Small intestine (tissue), 7 donors: ENCODE results near the gene NT5DC4. TPM values are rescaled to one million over a fixed set of nuclear protein-coding genes. Genes with fewer than 3 reads are reported as not detected.
A peak's percentile ranks its signal among the peaks of the same experiment; 100 is the strongest.

Experiments
- DNase-seq, 2 donors: peaks; one replicate each; pipeline versions ENCODE4 v3.0.0 to v3.0.0-alpha.2; 2013
- FAIRE-seq: peaks from 2 replicates; lab custom pipeline; 2012; peaks lifted over from hg19 to GRCh38; lab: Jason Lieb, UNC
- H3K27ac ChIP-seq, 3 donors: one replicate each; pipeline ENCODE4 v1.5.1; 2013; ENCODE audit warnings: low read length in 2 of 3, mild to moderate bottlenecking in 2 of 3, control low read depth in 1 of 3, inconsistent platforms in 1 of 3, low read depth in 1 of 3, moderate library complexity in 1 of 3
- H3K27me3 ChIP-seq, 3 donors: one replicate each; pipeline ENCODE4 v1.6.1; 2013; ENCODE audit warnings: low read length in 3 of 3, inconsistent platforms in 1 of 3; ENCODE audit not compliant: control insufficient read depth in 3 of 3, insufficient read depth in 3 of 3
- H3K36me3 ChIP-seq, 3 donors: one replicate each; pipeline ENCODE4 v1.6.1; 2013; ENCODE audit warnings: low read length in 3 of 3, inconsistent platforms in 1 of 3, low read depth in 1 of 3, mild to moderate bottlenecking in 1 of 3, moderate library complexity in 1 of 3; ENCODE audit not compliant: control insufficient read depth in 3 of 3, insufficient read depth in 2 of 3
- H3K4me1 ChIP-seq, 3 donors: one replicate each; pipeline ENCODE4 v1.6.1; 2013; ENCODE audit warnings: low read length in 2 of 3, inconsistent platforms in 1 of 3, low read depth in 1 of 3, mild to moderate bottlenecking in 1 of 3, moderate library complexity in 1 of 3; ENCODE audit not compliant: control insufficient read depth in 3 of 3, insufficient read depth in 2 of 3
- H3K4me3 ChIP-seq, 3 donors: one replicate each; pipeline ENCODE4 v1.5.1; 2013; ENCODE audit warnings: low read length in 3 of 3, control low read depth in 1 of 3, inconsistent platforms in 1 of 3, low read depth in 1 of 3, mild to moderate bottlenecking in 1 of 3, moderate library complexity in 1 of 3
- H3K9me3 ChIP-seq, 2 donors: one replicate each; pipeline ENCODE4 v1.6.1; 2013; ENCODE audit warnings: low read depth in 1 of 2, low read length in 1 of 2; ENCODE audit not compliant: control insufficient read depth in 2 of 2, insufficient read depth in 1 of 2
- WGBS, 3 donors: extraction: QIAGEN DNeasy Blood & Tissue Kit; methylation state at CpG; one replicate each; pipeline ENCODE4 v1.1.7; 2013; 5-methylcytosine and 5-hydroxymethylcytosine counted together
- polyA plus RNA-seq, 4 donors: library from polyadenylated mRNA; stranded (reverse) in 3 of 4; unstranded in 1 of 4; fragments of 200-250 nt in 3 of 4; fragments of 120-200 nt in 1 of 4; gene quantifications; one replicate each; pipeline versions ENCODE4 v1.2.1 to v1.2.3, GENCODE V29; 2013
- donor health status: healthy with polysubstance abuse.
- donor health status: control.
- donor health status: control.
- donor health status: Bipolar disorder and iron deficiency.
- donor health status: healthy.

NT5DC4 gene
- polyA plus RNA-seq, 4 donors, result 0.04 to 0.86 TPM; not detected in 2

DNA sequence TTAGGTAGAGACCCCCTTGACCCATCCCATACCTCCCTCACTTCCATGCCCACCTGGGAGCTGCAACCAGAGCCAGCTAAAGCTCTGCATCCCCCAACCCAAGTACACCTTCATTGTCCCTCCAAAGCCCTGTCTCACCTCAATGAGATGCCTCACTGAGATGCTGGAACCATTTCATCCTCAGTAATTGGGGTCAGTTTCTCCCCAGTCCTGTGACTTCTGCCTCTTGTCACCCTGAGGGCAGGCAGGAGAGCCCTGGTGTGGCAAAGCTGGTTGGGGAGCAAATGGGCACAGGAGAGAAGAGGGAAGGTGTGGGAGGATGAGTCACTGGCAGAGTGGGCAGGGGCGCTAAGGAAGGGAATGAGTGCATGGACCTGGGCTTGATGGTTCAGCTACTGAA lies 27.9 kb upstream of the NT5DC4 start:
- no peak for DNase-seq
- Histone ChIP-seq H3K4me1 (peaks cover 0 to 11% (median 5%) of the 10 kb centered on the region in 3 donors), H3K9me3 (no peaks in the 10 kb centered on the region), H3K4me3 (no peak overlapping the region), H3K27ac (peak overlapping the region; percentile 1 to 85 (median 48)), H3K36me3 (no peaks in the 10 kb centered on the region), H3K27me3 (no peaks in the 10 kb centered on the region)
- 56 to 83% (median 67%) methylated on average over 1 of the region's 1 CpG for WGBS, 3 donors
- FAIRE-seq, result no peak

DNA sequence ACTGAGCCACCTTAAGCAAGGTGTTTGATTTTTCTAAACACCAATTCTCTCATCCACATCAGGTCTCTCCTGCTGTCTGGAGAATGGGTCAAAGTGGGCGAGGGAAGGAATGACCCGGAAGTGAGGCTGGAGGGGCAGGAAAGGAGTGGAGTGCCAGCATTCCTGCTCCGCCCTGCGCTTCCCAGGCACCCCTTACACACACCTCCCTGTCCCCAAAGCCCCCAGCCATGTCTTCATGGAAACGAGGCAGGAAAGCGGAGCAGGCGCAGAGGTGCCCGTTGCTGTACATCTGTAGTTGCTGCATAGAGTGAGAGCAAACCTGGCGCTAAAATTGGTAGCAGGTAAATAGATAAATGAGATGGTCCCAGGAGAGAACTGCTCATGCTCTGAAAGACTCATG lies 27.2 kb upstream of the NT5DC4 start:
- Histone ChIP-seq H3K36me3 (no peaks in the 10 kb centered on the region), H3K4me3 (no peak overlapping the region), H3K4me1 (peaks cover 0 to 11% (median 5%) of the 10 kb centered on the region in 3 donors), H3K27me3 (no peaks in the 10 kb centered on the region), H3K27ac (no peak overlapping the region), H3K9me3 (no peaks in the 10 kb centered on the region)
- FAIRE-seq, result no peak
- DNase-seq, result no peak
- WGBS, 3 donors, result 87 to 90% (median 90%) methylated on average over 9 of the region's 9 CpGs

DNA sequence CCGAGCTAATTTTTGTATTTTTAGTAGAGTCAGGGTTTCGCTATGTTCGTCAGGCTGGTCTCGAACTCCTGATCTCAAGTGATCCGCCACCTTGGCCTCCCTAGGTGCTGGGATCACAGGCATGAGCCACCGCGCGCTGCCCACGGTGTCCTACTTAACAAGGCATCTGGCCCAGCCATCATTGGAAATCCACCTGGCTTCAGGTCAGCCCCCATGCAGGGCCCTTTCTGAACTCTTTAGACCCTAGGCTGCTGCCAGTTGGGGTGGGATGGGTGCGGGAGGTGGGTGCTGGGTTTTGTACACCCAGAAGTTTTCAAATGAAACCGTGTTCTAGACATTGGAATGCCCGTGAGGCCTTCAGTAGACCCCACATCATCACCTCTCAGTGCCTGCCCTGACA lies 26.6 kb upstream of the NT5DC4 start:
- WGBS, 3 donors, result 96 to 97% (median 97%) methylated on average over 11 to 12 of the region's 12 CpGs
- H3K27me3 ChIP-seq, result no peaks in the 10 kb centered on the region
- no peaks in the 10 kb centered on the region for H3K36me3 ChIP-seq
- peaks cover 0 to 11% (median 5%) of the 10 kb centered on the region in 3 donors for H3K4me1 ChIP-seq
- no peaks in the 10 kb centered on the region for H3K9me3 ChIP-seq
- DNase-seq, result no peak
- H3K27ac ChIP-seq, result no peak overlapping the region
- no peak overlapping the region for H3K4me3 ChIP-seq
- FAIRE-seq, result no peak

DNA sequence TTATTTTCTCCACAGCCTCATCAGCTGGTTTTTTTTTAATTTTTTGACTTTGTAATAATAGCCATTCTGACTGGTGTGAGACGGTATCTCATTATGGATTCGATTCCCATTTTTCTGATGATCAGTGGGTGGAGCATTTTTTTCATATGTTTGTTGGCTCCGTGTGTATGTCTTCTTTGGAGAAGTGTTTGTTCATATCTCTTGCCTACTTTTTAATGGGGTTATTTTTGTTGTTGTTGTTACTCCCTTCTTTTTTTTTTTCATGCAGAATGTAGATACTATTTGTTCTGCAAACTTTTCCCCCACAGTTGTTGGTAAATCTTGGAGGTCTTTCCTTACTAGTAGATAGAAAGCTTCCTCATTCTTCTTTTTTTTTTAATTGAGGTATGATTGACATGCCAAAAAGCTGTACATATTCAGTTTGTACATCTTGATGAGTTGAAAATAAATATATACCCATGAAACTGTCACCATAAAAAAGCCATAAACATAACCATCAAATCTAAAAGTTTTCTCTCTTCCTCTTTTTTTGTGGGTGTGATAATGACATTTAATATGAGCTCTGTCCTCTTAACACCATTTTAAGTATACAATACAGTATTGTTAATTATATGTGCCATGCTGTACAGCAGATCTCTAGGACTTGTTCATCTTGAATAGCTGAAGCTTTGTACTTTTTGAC lies 21.8 kb upstream of the NT5DC4 start:
- Histone ChIP-seq H3K36me3 (no peaks in the 10 kb centered on the region), H3K4me1 (no peaks in the 10 kb centered on the region), H3K9me3 (no peaks in the 10 kb centered on the region), H3K27ac (no peak overlapping the region), H3K4me3 (no peak overlapping the region), H3K27me3 (no peaks in the 10 kb centered on the region)
- DNase-seq (no peak), FAIRE-seq (no peak)
- WGBS, 3 donors, result 85 to 91% (median 89%) methylated on average over 3 of the region's 3 CpGs

DNA sequence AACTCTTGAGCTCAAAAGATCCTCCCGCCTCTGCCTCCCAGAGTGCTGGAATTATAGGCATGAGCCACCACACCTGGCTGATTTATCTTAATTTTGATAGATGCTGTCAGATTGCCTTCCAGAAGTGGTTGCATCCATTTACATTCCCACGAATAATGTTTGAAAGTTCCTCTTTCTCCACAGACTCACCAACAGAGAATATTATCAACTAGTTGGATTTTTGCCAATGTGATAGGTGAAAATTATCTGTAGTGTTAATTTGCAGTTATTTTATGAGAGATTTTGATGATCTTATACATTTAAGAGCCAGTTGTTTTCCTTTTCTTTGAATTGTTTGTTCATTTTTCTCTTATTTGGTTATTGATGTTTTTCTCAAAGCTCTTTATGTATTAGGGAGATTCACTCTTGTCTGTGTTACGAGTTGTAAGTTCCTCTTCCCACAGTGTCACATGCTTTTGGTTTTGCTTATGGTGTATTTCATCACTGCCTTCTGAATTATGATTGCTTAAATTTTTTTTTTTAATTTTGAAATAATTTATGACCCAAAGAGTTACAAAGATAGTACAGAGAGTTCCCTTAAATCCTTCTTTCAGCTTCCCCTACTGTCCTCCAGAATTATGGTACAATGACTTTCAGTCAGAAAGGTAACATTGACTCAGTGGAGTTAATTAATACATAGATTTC lies 20.7 kb upstream of the NT5DC4 start:
- FAIRE-seq (no peak), DNase-seq (no peak)
- no peak overlapping the region for H3K4me3 ChIP-seq
- H3K27me3 ChIP-seq, result peaks cover 0 to 2% (median 0%) of the 10 kb centered on the region in 3 donors
- no peaks in the 10 kb centered on the region for H3K4me1 ChIP-seq
- H3K9me3 ChIP-seq, result no peaks in the 10 kb centered on the region
- H3K27ac ChIP-seq, result peak overlapping the region in 1 of 3 donors; percentile 14
- H3K36me3 ChIP-seq, result no peaks in the 10 kb centered on the region
- 55 to 65% (median 60%) methylated on average over 3 of the region's 3 CpGs for WGBS, 3 donors

DNA sequence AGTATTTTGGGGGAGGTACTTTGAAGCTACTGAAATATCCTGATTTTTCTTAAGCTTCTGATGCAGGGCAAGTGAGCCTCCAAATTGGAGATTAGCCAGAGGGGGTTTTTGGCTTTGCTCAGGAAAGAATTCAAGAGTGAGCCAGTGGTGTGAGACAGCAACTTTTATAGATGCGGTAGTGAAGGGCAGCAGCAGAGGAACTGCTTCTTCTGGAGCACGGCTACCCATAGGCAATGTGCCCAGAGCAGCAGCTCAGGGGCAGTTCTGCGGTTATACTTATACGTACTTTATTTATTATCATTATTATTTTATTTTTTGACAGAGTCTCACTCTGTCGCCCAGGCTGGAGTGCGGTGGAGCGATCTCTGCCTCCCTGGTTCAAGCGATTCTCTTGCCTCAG lies 19.8 kb upstream of the NT5DC4 start:
- WGBS, 3 donors, result 74 to 97% (median 90%) methylated on average over 8 of the region's 8 CpGs
- H3K36me3 ChIP-seq, result no peaks in the 10 kb centered on the region
- H3K9me3 ChIP-seq, result no peaks in the 10 kb centered on the region
- no peaks in the 10 kb centered on the region for H3K4me1 ChIP-seq
- no peak overlapping the region for H3K4me3 ChIP-seq
- no peak for DNase-seq
- H3K27ac ChIP-seq, result no peak overlapping the region
- H3K27me3 ChIP-seq, result peaks cover 0 to 2% (median 0%) of the 10 kb centered on the region in 3 donors
- no peak for FAIRE-seq

DNA sequence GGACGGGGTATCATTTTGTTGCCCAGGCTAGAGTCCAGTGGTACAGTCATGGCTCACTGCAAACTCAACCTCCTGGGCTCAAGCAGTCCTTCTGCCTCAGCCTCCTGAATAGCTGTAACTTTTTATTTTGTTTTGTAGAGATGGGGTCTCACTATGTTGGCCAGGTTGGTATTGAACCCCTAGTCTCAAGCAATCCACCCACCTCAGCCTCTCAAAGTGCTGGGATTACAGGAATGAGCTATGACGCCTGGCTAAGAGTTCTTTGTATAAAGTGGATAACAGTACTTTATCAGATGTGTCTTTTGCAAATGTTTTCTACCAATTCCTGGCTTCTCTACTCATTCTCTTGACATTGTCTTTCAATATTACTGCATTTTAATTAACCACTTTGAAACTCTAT lies 17.1 kb upstream of the NT5DC4 start:
- H3K36me3 ChIP-seq, result no peaks in the 10 kb centered on the region
- no peaks in the 10 kb centered on the region for H3K9me3 ChIP-seq
- FAIRE-seq, result no peak
- no peak overlapping the region for H3K27ac ChIP-seq
- 51 to 95% (median 61%) methylated on average over 2 of the region's 2 CpGs for WGBS, 3 donors
- no peak overlapping the region for H3K4me3 ChIP-seq
- peaks cover 0 to 3% (median 0%) of the 10 kb centered on the region in 3 donors for H3K4me1 ChIP-seq
- no peak for DNase-seq
- peaks cover 0 to 2% (median 2%) of the 10 kb centered on the region in 3 donors for H3K27me3 ChIP-seq

DNA sequence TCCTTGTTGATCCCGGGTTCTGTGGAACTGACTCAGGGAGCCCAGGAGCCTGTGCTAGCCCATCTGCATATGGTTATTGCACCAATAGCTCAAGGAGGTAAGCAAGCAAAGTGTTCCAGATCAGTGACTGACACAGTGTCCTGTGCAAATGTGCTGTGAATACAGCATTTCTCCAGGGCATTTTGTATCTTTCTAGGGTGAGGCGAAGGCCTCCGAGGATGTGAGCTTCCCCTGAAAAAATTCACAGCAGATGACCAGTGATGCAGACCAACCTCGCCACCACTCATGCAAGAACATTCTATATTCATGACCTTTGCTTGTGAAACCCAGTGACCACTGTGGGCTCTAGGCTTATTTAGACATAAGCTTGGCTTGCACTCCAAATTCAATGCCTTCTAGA lies 15.2 kb upstream of the NT5DC4 start:
- Histone ChIP-seq H3K9me3 (no peaks in the 10 kb centered on the region), H3K27ac (no peak overlapping the region), H3K36me3 (no peaks in the 10 kb centered on the region), H3K4me3 (no peak overlapping the region), H3K4me1 (peaks cover 0 to 3% (median 0%) of the 10 kb centered on the region in 3 donors), H3K27me3 (peaks cover 0 to 2% (median 2%) of the 10 kb centered on the region in 3 donors)
- WGBS, 3 donors, result 84 to 92% (median 88%) methylated on average over 4 of the region's 4 CpGs
- no peak for DNase-seq
- FAIRE-seq, result no peak
